HG03135 (cell line): ENCODE results near the gene CCDC61.

ENCODE experiments used
- ATAC-seq: cut with Tn5 transposase; IDR thresholded peaks from one replicate; pipeline ENCODE4 v1.9.1; 2021; ENCODE audit warnings: mild to moderate bottlenecking, moderate library complexity; ENCODE audit not compliant: unreplicated experiment

The CCDC61 gene

GRCh38 chr19:46015687-46016425, 20.6 kb downstream of the CCDC61 start:
- ATAC-seq = no peak

- no peak for ATAC-seq
Observed at GRCh38 chr19:46016426-46017094, 21.3 kb downstream of the CCDC61 start.

- no peak for ATAC-seq
Observed at GRCh38 chr19:46017095-46017429, 21.8 kb downstream of the CCDC61 start.

GRCh38 chr19:46017874-46018675, 22.8 kb downstream of the CCDC61 start:
- no peak for ATAC-seq

- ATAC-seq = no peak
Observed at GRCh38 chr19:46018729-46019251, 23.5 kb downstream of the CCDC61 start.

GRCh38 chr19:46019270-46019669, 24.0 kb downstream of the CCDC61 start:
- ATAC-seq = no peak

- no peak for ATAC-seq
Observed at GRCh38 chr19:46020819-46021125, 25.5 kb downstream of the CCDC61 start.

- ATAC-seq = no peak
Observed at GRCh38 chr19:46021531-46022041, 26.3 kb downstream of the CCDC61 start.

- ATAC-seq = no peak
Observed at GRCh38 chr19:46022061-46022430, 26.8 kb downstream of the CCDC61 start.

GRCh38 chr19:46022431-46023310, 27.4 kb downstream of the CCDC61 start, which contains the start of gene PGLYRP1:
Gene PGLYRP1 (minus strand): TSS chr19:46023053. CDS start chr19:46023021, 32 bp downstream.
- ATAC-seq = no peak

- no peak for ATAC-seq
Observed at GRCh38 chr19:46023311-46023779, 28.1 kb downstream of the CCDC61 start.

GRCh38 chr19:46025835-46026234, 30.6 kb downstream of the CCDC61 start:
- no peak for ATAC-seq

- ATAC-seq = no peak
Observed at GRCh38 chr19:46030812-46031550, 35.7 kb downstream of the CCDC61 start.

- no peak for ATAC-seq
Observed at GRCh38 chr19:46031781-46032596, 36.7 kb downstream of the CCDC61 start.

GRCh38 chr19:46032597-46033025, 37.3 kb downstream of the CCDC61 start:
- no peak for ATAC-seq

GRCh38 chr19:46033401-46033800, 38.1 kb downstream of the CCDC61 start:
- no peak for ATAC-seq

GRCh38 chr19:46035546-46035945, 40.3 kb downstream of the CCDC61 start:
- no peak for ATAC-seq

- no peak for ATAC-seq
Observed at GRCh38 chr19:46035986-46036743, 40.9 kb downstream of the CCDC61 start.
